Measurements from ENCODE around the gene NFATC4.

NFATC4 gene

DNA sequence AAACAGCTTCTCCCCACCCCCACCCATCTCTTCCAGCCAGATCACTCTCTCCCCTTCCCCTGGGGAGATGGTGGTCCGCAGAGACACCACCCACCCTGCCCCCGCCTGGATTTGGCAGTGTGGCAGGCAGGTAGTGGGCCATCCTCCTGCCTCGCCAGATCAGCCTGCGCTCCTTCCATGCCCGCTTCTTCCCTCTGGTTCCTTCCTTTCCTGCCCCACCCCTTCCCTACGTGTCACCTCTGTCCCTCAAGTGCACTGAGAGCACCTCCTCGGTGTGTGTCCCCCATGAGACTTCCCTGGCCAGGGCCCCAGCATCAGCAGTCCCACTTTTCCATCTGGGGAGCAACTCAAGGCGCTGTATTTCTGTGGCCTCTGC is 31.5 kb downstream of the NFATC4 start:
- H2AFZ ChIP-seq (ENCODE audit: low read depth, low read length): no peak overlapping the region

DNA sequence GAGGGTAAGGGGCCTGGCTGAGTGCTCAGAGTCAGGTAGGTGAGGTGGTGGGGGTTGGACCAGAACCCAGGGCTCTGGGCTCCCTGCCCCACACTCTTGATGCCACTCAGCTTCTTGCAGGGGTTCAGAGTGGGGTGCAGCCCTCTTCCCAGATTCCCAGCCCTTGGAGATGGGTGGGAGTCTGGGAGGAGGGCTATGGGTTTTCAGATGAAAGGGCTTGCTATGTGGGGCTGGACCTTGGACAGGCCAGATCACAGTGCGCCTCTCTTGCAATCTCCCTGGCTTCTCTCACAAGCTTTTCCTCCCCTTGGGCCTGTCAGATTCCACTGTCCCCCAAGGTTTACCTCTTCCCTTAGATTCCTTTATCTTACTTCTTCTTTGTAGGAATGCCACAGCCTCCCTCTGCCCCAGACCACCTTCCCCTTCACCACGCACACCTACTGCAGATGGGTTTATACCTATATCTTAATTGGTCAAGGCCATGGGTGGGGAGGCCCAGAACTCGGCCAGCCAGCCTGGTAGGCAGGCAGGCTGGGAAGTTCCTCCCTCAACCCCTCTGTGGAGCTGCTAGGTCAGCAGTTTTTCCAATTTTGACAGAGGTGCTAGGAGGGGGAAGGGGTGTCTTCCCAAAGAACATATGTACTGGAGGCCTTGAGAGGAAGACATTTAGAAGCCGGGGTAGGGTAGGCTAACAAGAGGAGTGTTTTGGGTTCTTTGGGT is 32.2 kb downstream of the NFATC4 start:
- no peak overlapping the region for H3K4me3 ChIP-seq (ENCODE audit: low read depth in 1 of 2, low read length in 2 of 2)

More for the DNA sequence above, 31.5 kb downstream of the NFATC4 start:
- TF ChIP-seq, protein P1, sequence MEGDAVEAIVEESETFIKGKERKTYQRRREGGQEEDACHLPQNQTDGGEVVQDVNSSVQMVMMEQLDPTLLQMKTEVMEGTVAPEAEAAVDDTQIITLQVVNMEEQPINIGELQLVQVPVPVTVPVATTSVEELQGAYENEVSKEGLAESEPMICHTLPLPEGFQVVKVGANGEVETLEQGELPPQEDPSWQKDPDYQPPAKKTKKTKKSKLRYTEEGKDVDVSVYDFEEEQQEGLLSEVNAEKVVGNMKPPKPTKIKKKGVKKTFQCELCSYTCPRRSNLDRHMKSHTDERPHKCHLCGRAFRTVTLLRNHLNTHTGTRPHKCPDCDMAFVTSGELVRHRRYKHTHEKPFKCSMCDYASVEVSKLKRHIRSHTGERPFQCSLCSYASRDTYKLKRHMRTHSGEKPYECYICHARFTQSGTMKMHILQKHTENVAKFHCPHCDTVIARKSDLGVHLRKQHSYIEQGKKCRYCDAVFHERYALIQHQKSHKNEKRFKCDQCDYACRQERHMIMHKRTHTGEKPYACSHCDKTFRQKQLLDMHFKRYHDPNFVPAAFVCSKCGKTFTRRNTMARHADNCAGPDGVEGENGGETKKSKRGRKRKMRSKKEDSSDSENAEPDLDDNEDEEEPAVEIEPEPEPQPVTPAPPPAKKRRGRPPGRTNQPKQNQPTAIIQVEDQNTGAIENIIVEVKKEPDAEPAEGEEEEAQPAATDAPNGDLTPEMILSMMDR (IDR thresholded peaks at IDR 0.05; ENCODE audit: borderline replicate concordance, extremely low read depth, low read length, poor library complexity, severe bottlenecking): no peak
- no peak for TF ChIP-seq EZH2 (IDR thresholded peaks at IDR 0.05; ENCODE audit: borderline replicate concordance, low read depth, low read length, severe bottlenecking)
- Histone ChIP-seq H3K4me1 (ENCODE audit: insufficient read depth, low read length) (no peaks in the 10 kb centered on the region), H3K36me3 (ENCODE audit: insufficient read depth, low read length) (no peaks in the 10 kb centered on the region), H3K27me3 (ENCODE audit: insufficient read depth, low read length, poor library complexity) (peaks cover 57% of the 10 kb centered on the region), H3K27ac (ENCODE audit: low read length) (no peak overlapping the region), H3K4me2 (ENCODE audit: insufficient read depth, low read length) (no peak overlapping the region), H3K9me3 (ENCODE audit: insufficient read depth, low read length, severe bottlenecking) (no peaks in the 10 kb centered on the region), H3K79me2 (ENCODE audit: insufficient read depth, low read length) (no peaks in the 10 kb centered on the region), H3K4me3 (ENCODE audit: low read depth in 1 of 2, low read length in 2 of 2) (no peak overlapping the region), H3K9ac (ENCODE audit: low read depth, low read length) (no peak overlapping the region), H4K20me1 (ENCODE audit: insufficient read depth, low read length) (no peaks in the 10 kb centered on the region)
- ATAC-seq (ENCODE audit: insufficient read depth, low read depth) (no peak), DNase-seq (no peak)

DNA sequence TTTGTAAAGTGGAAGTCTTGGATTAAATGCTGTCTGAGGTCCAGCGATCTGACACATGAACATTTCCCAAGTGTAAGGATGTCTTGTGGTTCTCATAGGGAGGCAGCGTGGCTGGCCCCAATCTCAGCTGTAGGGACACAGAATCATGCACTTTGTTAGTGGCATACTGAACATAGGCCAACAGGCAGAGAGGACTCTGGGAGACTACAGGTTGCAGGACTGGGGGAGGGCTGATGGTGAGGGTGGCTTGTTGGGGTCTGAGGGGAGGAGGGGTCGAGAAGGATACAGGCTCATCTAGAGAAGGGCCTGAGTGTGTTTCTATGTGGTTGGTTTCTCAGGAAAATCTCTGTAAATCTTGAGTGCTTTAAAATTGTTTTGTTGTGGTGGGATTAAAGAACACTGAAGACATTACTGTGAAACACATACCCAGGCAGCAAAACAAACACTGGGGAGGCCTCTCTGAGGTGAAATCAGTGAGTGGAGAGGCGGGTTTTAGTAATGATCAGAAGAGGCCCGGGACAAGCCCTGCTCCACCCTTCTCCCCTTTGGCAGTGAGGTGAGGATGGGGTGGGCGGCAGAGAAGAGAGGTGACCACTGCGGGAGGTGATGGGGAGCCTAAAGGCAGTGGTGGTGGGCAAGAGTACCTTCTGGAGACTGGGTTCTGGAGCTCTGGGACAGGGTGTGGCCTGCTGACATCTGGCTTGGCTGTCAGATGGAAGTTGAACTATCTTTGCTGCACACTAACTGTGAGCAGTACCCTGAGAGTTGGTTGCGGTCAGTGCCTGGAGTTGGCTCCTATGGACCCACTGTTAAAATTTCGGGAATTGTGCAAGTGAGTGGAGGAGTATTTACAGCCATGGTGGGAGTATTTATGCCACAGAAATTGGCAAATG is 34.1 kb downstream of the NFATC4 start:
- Histone ChIP-seq H3K36me3 (ENCODE audit: insufficient read depth, low read length) (no peaks in the 10 kb centered on the region), H3K27ac (ENCODE audit: low read length) (no peak overlapping the region), H3K4me2 (ENCODE audit: insufficient read depth, low read length) (no peak overlapping the region), H4K20me1 (ENCODE audit: insufficient read depth, low read length) (no peaks in the 10 kb centered on the region), H2AFZ (ENCODE audit: low read depth, low read length) (no peak overlapping the region), H3K27me3 (ENCODE audit: insufficient read depth, low read length, poor library complexity) (peaks cover 53% of the 10 kb centered on the region), H3K79me2 (ENCODE audit: insufficient read depth, low read length) (no peaks in the 10 kb centered on the region), H3K9ac (ENCODE audit: low read depth, low read length) (no peak overlapping the region), H3K4me3 (ENCODE audit: low read depth in 1 of 2, low read length in 2 of 2) (no peak overlapping the region), H3K4me1 (ENCODE audit: insufficient read depth, low read length) (no peaks in the 10 kb centered on the region), H3K9me3 (ENCODE audit: insufficient read depth, low read length, severe bottlenecking) (no peaks in the 10 kb centered on the region)
- no peak for TF ChIP-seq EZH2 (IDR thresholded peaks at IDR 0.05; ENCODE audit: borderline replicate concordance, low read depth, low read length, severe bottlenecking)
- TF ChIP-seq, protein P1 (IDR thresholded peaks at IDR 0.05; ENCODE audit: borderline replicate concordance, extremely low read depth, low read length, poor library complexity, severe bottlenecking): no peak
- no peak for DNase-seq
- ATAC-seq (ENCODE audit: insufficient read depth, low read depth): no peak; the same call in 2 of the 3 replicates

More for the DNA sequence above, 32.2 kb downstream of the NFATC4 start:
- no peak overlapping the region for H3K27ac ChIP-seq (ENCODE audit: low read length)
- no peaks in the 10 kb centered on the region for H3K9me3 ChIP-seq (ENCODE audit: insufficient read depth, low read length, severe bottlenecking)
- H3K4me2 ChIP-seq (ENCODE audit: insufficient read depth, low read length): no peak overlapping the region
- DNase-seq (no peak), ATAC-seq (ENCODE audit: insufficient read depth, low read depth) (no peak)
- H3K27me3 ChIP-seq (ENCODE audit: insufficient read depth, low read length, poor library complexity): peaks cover 64% of the 10 kb centered on the region
- H3K36me3 ChIP-seq (ENCODE audit: insufficient read depth, low read length): no peaks in the 10 kb centered on the region
- TF ChIP-seq, protein P1 (IDR thresholded peaks at IDR 0.05; ENCODE audit: borderline replicate concordance, extremely low read depth, low read length, poor library complexity, severe bottlenecking): no peak
- TF ChIP-seq EZH2 (IDR thresholded peaks at IDR 0.05; ENCODE audit: borderline replicate concordance, low read depth, low read length, severe bottlenecking): no peak
- no peak overlapping the region for H3K9ac ChIP-seq (ENCODE audit: low read depth, low read length)
- no peaks in the 10 kb centered on the region for H3K79me2 ChIP-seq (ENCODE audit: insufficient read depth, low read length)
- no peaks in the 10 kb centered on the region for H3K4me1 ChIP-seq (ENCODE audit: insufficient read depth, low read length)
- no peaks in the 10 kb centered on the region for H4K20me1 ChIP-seq (ENCODE audit: insufficient read depth, low read length)
- no peak overlapping the region for H2AFZ ChIP-seq (ENCODE audit: low read depth, low read length)

Data from DND-41 (cell line).